Stimulated activated CD8-positive, alpha-beta memory T cell treated with anti-CD3 and anti-CD28 coated beads, Interleukin-7, amount 100 ng/mL, for 24 hours (primary cell): Measurements from ENCODE around the gene SULT1C4.

Source experiments
- DNase-seq: peaks from one replicate; pipeline ENCODE4 v3.0.0-alpha.2; 2020; ENCODE audit warnings: low read depth

SULT1C4 gene

DNA sequence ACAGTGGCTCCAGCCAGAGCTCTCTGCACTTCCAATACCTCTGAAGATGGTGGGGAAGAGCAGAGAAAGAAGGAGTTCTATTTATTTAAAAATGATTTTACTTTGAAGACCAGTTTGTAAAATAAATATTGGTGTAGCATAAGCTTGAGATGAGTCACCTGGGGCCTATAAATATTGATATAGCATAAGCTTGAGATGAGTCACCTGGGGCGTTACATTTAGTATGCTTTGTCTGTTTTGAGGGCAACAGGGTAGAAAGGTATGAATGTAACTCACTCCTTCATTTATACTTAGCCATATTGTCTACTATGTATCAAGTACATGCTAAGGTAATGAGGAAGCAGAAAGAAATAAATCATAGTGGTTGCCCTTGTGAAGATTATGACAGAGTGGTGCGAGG lies 7.7 kb upstream of the SULT1C4 start:
- DNase-seq, result no peak

DNA sequence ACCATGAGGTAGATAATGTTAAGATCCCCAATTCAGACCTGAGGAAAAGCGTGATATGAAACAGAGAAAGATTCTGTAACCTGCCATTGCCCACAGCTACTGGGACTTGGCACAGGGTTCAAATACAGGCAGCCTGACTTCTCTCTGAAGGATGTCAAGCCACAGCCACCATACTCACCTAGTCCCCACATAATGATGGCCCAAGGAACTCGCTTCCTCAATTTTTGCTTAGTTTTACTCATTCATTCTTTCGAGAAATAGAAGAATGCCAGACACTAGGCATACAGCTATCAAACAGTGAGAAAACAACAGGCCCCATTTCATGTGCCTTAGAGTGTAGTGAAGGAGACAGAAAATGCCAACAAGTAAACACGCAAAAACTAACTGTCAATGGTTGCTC lies 980 bp upstream of the SULT1C4 start:
- no peak for DNase-seq

DNA sequence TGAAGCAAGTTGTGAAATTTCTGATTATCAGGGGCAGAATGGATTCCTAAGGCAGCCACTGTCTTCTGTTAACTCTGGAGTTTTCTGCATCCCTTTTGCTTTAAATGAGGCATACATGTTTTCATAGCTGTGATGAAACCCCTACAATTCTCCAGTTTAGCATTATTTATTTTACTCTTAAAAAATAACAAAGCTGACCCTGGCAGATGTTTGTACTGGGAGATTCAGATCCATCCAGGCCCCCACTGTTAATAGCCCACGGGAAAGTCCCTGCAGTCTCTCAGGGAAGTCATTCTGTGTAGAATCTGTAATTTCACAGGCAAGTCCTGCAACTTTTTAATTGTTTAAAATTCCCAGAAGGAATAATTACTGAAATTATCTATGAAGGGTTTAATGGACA lies 353 bp upstream of the SULT1C4 start:
- DNase-seq, result no peak

DNA sequence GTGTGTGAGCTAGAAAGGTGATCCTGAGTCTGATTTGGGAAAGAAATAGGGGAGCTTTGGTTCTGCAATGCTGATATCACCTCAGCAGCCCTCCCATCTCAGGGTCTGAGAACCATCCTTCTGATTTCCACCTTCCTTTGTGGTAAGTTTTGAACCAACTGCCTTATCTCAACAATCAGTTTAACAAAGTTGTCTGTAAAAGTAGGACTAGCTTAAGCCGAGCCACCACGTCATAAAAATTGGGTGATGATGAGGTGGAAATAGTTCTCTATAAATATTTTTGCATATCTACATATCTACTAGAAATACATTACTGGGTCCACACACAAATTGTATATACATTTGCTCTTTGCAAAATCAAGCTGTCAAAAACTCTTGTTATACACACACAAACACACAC lies 1.1 kb downstream of the SULT1C4 start:
- no peak for DNase-seq

DNA sequence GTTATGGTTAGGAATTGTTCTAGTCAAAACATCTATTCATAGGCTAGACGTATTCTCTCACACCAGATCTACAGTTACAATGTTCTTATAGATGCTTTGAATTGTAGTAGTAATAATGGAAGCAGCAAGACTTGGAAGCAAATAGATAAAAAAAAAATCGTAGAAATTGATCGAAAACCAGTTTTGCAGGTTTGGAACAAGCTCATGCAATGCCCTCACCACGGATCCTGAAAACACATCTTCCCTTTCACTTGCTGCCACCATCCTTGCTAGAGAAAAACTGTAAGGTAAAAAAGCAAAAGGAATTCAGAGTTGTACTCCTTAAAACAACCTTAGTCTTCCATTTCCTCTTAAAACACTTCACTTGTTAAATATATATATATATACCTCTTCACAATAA lies 4.4 kb downstream of the SULT1C4 start:
- no peak for DNase-seq

DNA sequence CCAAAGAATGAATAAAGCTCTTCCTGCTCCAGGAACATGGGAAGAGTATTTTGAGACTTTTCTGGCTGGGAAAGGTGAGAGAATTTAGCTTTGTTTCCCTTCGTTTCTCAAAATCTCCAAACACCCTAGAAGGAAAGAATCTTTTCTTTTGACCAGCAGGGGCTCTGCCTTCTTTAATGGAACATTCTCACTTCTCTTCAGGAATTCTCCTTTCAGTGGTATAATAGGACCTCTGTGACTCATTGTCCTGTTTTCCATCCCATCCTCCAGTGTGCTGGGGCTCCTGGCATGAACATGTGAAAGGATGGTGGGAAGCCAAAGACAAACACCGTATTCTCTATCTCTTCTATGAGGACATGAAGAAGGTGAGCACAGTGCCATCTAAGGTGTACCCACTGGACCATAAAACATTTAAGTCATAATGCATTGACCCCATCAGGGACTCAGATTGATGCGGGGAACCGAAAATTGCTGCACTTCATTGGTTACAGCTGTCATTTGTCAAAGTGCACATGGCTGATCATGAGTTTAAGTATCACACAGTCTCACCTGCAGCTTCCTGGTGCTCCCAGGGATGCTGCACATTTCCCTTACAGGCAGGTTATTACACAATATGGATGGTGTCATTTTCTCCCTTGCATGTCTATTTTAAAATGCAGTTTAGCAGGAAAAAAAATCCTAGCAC lies 5.5 kb downstream of the SULT1C4 start:
- DNase-seq, result no peak

DNA sequence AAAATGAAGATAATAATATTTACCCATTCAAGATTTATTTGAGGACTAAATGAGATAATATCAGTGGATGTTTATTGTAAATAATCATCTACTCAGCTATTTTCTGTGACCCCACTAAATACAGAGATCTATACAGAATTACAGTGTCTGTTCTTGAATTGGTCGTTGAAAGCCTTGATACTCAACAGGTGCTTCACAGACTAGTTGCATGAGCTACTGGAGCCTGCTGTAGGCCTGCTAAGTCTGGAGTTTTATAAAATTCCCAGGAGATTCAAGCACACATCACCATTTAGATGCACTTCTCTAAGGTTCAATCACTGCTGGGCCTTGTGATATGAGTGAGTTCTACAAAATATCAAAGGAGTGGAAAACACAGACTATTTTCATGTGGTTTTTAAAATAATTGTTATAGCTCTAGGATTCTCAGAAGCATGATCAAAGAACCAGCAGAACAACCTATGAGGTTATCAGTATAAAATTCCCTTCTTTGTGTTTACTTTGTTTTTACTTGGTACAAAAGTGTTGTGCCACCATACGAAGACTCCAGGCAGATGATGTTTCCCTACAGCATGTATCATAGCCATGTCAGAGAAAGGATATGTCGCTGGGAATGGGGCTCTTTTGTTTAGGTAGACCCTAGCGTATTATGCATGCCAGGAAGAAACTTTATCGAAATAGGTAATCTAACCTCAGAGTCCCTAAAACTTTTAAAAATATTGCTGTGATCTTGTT lies 7.1 kb downstream of the SULT1C4 start:
- DNase-seq, result no peak

DNA sequence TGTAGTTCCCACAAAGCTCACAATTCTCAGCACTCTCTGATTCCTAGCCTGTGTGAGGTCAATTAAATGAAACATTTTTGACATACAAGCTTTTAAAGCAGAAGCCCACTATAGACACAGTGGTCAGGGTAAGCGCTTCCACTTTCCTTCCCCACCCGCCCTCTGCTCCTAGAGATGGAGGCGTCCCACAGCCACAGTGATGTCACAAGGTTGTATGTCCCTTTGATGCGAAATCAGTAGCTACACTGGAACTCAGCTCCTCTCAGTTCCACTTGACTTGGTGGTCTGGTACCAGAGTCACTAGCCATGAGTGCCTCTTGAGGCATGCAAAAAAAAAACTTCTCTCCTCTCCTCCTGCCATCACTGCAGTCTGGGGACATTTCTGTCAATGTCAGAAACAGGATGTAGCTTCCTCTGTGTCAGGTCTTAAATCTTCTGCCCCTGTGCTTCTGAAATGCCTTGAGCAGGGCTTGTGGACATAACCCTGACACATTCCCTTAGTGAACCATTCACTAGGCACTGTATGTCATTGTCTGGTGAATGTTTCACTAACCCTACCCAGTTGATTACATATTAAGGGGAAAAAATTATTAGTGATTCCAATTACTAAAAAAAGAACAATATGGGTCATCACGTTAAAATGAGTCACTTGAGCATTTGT lies 7.8 kb downstream of the SULT1C4 start:
- no peak for DNase-seq

DNA sequence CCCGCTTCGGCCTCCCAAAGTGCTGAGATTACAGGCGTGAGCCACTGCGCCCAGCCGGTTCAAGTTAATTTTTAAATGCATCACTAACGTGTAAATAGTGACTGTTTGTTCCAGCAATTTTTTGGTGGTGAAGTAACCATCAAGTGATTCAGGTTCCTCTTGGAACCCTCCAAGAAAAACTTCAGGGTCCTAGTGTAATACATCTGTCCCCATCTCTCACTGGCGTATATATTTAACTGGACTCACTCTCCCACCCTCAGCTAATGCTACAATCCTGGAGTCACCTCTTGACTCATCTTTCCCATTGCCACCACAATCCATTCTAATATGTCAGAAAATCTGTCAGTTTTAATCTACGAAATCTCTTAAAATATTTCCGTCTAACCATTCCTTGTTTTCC lies 10.3 kb downstream of the SULT1C4 start:
- no peak for DNase-seq

DNA sequence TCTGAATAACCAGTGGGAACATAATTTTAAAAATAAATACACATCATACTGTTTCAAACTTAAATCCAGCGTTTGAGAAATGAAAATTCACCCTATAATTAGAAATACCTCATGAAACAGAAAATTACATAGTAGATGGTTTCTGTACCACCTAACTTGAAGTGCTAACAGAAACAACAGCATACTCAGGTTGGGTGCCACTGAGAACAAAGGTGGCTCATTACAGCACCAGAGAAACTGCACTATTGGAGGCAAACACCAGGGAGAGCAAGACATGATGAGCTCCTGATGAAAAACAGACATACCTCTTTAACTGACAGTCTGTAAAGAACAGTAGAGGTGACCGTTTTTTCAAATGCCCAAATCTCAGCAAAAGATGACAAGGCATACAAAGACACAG lies 12.6 kb downstream of the SULT1C4 start:
- DNase-seq, result no peak

DNA sequence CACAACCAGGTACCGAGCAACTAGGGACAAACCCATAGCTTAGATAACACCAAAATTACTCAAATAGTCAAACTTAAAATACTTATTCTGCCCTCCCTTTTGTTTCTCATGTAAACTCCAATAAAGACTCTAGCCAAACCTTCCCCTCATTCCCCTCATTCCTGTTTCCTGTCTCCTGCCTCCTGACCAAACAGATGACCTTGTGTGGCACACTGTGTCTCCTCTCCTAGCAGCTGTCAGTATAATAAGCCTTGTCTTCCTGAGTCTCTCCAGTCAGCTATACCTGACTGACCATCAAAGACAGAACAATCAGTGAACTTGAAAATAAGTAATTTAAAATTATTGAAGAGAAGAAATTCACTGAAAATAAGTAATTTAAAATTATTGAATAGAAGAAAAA lies 14.3 kb downstream of the SULT1C4 start:
- DNase-seq, result no peak

DNA sequence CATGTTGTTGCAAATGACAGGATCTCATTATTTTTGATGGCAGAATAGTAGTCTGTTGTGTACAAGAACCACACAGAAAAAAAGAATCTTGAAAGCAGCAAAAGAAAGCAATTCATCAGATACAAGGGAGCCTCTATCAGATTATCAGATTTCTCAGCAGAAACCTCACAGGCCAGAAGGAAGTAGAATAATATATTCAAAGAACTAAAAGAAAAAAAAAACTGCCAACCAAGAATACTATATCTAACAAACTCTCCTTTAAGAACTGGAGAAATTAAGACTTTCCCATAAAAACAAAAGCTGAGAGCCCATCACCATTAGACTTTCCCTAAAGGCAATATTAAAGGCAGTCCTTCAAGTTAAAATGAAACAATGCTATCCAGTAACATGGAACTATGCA lies 15.4 kb downstream of the SULT1C4 start:
- DNase-seq, result no peak

DNA sequence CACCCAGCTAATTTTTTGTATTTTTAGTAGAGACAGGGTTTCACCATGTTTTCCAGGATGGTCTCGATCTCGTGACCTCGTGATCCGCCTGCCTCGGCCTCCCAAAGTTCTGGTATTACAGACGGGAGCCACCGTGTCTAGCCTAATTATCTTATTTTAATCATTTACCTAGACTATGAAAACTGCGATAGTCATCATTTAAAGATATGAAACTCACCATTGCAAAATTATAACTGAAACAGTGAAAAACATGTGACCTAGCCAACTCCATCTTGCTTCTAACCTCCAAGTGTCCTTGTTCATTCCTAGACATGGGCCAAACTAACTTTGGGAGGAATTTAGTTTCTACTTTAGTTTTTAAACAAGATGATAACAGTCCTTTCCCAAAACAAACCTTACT lies 17.4 kb downstream of the SULT1C4 start:
- no peak for DNase-seq

DNA sequence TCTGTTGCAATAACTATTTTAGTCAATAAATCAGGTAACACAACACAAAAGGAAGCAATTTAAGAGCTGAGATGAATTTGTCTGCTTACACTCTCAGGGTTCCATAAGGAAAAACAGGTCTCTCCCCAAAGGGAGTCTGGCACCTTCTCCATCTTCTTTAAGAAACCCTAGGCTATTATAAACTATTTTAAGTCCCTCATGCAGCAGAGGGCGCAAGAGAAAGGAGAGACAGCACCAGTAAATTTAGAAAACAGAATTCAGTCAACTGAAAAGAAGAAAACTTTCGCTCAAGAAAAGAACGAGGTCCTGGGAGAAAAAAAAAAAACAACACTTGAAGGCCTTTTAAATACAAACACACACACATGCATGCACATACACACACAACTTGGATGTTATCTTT lies 19.1 kb downstream of the SULT1C4 start:
- DNase-seq, result no peak

DNA sequence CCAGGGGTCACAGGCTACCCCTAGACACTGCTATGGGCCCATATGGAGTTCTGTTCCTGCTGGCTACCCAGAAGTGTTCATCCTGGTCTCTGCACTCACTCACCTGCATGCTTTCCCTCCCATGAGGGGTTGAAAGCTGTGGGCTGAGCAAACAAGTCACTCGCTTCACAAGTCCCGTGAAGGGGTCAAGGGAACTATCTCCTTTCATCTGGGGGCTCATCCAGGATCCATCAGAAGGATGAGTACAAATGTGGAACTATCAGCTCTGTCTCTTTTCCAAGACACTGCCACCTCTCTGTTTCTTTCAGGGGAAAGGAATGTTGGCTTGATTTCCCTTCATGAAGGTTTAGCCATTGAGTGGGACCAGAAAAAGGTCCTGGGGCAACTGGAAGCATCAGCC lies 21.7 kb downstream of the SULT1C4 start:
- no peak for DNase-seq

DNA sequence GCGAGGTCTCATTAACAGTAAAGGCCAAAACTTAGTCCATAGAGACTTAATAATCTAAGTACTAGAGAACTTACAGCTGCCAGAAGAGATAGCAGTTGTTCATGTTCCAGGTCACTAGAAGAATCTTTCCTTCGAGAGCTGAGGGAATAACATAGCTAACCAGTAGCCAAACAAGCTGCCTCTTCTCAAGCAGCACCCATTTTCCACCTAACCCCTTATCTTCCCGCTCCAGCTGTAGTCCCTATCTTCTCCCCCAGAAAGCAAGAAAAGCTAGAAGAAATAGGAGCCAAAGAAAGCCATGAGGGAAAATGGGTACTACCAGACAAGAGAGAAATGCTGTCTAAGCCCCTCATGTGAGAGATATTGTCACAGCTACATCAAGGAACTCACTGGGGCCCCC lies 24.0 kb downstream of the SULT1C4 start:
- no peak for DNase-seq

DNA sequence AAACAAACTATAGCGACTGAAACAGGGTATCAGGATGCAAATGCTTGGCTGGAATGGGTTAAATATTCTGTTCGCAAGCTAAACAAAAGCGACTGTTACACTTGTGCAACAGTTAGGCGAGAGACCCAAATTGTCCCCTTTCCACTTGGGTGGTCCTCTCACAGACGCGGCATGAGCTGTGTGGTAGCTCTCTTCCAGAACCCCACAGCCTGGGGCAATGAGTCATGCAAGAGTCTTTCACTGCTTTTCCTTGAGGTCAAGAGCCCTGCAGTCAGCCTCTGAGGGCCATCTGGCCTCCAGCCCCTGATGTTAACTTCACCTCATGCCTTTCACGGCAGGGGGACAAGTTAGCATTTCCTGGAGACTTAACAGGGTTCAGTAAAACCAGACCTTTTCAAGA lies 25.7 kb downstream of the SULT1C4 start:
- DNase-seq, result no peak

DNA sequence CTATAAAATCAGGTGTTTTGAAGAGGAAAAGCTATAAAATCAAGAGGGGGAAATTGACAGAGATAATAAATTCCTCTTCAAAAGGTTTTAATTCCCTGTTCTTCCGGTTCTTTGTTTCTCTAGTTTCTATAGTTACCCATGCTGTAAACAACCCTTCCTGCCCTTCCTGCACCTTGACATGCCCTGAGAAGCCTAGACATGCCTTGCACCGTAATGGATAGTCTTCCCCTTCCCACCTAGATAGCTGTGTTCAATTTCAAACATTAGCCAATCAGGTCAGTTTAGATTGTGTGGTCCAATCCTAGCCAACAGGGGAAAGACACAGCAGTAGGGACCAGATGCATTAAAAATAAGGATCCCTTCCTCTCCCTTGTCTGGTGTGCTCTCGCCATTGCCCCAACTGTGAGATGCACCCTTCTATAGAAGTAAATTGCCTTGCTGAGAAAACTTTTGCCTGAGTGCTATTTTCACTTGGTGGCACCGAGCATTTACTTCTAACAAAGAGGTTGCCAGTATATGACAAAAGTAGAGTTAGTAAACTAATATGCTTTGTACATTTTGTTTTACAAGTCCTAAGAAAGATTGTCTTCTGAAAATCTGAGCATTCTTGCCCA lies 27.1 kb downstream of the SULT1C4 start:
- no peak for DNase-seq

DNA sequence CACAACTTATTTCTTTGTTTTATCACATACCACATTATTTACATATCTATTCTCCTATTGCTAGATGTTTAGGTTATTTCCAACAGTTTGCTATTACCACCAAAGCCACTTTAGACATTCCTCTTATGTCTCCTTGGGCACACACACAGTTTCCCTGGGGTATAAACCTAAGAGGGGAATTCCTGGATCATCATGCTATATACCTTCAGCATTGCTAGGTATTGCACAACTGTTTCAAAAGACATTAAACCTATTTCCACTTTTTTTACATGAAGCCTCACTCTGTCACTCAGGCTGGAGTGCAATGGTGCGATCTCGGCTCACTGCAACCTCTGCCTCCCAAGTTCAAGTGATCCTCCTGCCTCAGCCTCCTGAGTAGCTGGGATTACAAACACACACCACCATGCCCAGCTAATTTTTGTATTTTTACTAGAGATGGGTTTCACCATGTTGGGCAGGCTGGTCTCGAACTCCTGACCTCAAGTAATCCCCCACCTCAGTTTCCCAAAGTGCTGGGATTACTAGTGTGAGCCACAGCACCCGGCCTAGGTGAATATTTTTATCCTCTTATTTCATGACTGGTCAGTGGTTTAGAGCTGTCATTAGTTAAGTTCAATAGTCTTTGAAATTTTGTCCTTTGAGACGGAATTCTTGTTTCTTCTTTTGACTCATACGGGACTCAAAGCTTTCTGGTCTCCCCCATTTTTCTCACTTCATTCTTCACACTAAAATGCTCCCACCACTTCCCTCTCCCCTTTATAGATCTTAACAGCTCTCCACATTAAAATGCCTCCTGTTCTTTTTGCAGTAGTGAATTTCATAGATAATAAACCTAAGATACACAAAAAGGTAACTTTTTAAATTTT lies 30.3 kb downstream of the SULT1C4 start:
- DNase-seq, result no peak

DNA sequence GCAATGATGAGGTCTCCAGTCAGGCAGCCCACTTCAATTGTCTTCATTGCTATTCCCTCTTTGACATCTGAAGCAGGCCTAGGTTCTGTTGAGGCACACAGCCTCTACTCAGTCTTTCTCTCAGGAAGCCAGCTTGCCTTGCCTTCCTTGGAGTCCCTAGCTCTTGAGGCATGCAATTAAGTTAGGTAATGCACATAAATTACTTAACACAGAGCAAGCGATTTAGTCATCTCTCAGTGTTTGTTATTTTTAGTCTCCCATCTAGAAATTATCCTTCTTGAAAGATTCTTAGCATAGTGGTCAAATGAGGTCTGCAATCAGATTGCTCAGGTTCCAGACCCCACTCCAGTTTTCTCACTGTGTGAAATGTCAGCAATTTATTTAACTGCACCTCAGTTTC lies 32.0 kb downstream of the SULT1C4 start:
- no peak for DNase-seq

DNA sequence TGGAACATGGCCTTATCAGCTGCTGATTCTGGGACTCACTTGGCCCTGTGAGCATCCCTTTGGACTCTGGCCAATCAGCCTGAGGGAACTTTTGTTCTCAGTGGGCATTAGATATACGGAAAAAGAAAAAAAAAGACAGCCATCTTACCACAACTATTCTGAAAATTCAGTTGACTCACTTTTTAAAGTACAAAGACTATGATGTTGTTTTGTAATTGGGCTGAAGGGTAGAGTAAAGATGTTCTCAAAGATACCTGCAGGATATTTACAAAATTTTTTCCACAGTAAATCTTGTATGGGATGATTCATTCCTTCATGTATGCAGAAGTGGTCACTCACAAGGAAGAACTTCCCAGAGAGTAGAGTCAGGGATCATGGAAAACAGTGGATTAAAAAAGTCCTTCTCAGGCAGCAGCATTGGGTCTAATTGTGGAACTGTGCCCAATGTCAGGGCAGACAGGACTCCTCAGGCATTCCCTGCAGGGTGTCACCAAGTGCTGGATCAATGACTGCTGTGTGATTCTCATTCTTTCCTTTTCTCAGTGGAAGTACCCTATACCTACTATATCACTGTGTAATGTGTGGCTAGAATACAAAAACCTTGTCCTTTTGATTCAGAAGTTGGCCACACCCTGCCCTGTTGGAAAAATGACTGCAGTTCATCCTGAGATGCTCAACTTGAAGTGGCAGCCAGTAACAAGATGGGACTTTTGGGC lies 35.4 kb downstream of the SULT1C4 start:
- DNase-seq, result no peak

DNA sequence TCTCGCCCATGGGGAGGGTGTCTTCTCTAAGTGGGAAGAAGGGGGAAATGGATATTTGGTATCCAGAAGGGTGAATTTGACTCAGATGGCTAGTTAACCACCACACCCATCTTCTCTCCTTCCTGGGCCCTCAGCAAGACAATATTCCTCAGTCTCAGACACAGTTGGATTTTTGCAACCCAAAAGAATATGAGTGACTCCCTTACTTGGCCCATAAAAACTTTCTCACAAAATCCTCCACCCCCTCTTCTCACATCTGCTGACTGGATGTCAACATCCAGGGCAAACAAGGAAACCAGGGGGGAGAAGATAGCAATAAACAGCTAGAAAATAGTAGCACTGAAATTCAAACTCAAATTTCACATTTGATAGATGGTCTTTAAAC lies 35.9 kb downstream of the SULT1C4 start:
- no peak for DNase-seq
